Measurements from ENCODE around the gene BRMS1L. TPM values are rescaled to one million over a fixed set of nuclear protein-coding genes. Genes with fewer than 3 reads are reported as not detected.

BRMS1L gene
- total and polyA plus RNA-seq, 2 of the 13 experiments (the other 11 are each of a cell fraction or from before 2014, with no cell fraction given), result 21.1 to 23.8 TPM

DNA sequence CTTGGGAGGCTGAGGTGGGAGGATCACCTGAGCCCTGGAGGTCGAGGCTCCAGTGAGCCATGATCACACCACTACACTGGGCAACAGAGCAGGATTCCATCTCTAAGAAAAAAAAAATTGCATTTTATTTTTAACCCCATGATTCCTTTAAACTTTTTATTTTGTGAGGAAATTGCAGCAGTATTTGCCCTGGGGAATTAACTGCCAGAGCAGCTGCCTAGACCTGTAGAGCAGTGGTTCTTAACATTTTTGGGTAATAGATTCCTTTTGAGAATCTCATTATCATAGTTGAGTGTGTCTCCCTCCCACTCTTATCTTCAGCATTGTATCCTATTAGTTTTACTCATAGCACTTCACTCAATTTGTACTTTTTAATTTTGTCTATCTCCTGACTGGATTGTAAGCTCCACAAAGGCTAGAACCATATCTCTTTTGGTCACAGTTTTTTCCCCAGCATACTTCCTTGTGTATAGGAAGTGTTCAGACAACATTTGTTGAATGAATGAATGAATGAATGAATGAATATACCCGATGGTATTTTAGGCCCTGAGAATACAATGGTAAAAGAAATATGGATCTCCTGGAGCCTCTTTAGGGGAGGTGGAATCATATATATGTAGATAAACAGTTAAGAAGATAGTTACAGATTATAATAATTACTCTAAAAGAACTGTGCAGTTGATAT lies 40.6 kb downstream of the BRMS1L start:
- DNase-seq (ENCODE audit: low spot score) (no peak), FAIRE-seq (no peak), ATAC-seq (no peak)
- TF ChIP-seq RBM22 (optimal IDR thresholded peaks at IDR 0.05; ENCODE audit: low read length) (no peak), FLYWCH1 (CRISPR knock-in tag; IDR thresholded peaks at IDR 0.05) (no peak), IRF2 (CRISPR knock-in tag; IDR thresholded peaks at IDR 0.05) (no peak), ZNF24 (IDR thresholded peaks at IDR 0.05) (peak; percentile 84), ZNF569 (CRISPR knock-in tag; IDR thresholded peaks at IDR 0.05; ENCODE audit: borderline replicate concordance) (no peak)
- TF ChIP-seq, protein P1, sequence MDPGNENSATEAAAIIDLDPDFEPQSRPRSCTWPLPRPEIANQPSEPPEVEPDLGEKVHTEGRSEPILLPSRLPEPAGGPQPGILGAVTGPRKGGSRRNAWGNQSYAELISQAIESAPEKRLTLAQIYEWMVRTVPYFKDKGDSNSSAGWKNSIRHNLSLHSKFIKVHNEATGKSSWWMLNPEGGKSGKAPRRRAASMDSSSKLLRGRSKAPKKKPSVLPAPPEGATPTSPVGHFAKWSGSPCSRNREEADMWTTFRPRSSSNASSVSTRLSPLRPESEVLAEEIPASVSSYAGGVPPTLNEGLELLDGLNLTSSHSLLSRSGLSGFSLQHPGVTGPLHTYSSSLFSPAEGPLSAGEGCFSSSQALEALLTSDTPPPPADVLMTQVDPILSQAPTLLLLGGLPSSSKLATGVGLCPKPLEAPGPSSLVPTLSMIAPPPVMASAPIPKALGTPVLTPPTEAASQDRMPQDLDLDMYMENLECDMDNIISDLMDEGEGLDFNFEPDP (CRISPR knock-in tag; conservative IDR thresholded peaks at IDR 0.05), result 0 out of 2 replicates have a peak, but pooled peaks have one; percentile 30
- Histone ChIP-seq H3K27me3 (ENCODE audit: control insufficient read depth in 1 of 2, insufficient read depth in 2 of 2, low read length in 2 of 2) (no peaks in the 10 kb centered on the region), H3K27ac (ENCODE audit: extremely low read length, insufficient read depth, low read length) (no peak overlapping the region), H3K9ac (ENCODE audit: insufficient read depth, low read depth, low read length) (no peak overlapping the region), H2AFZ (ENCODE audit: low read length) (no peak overlapping the region), H4K20me1 (ENCODE audit: insufficient read depth, low read length) (no peaks in the 10 kb centered on the region), H3K4me3 (replicated peaks in 1 of 3; ENCODE audit: insufficient read depth in 1 of 3, low read depth in 2 of 3, low read length in 3 of 3) (no peak overlapping the region), H3K4me1 (ENCODE audit: insufficient read depth, low read length) (no peaks in the 10 kb centered on the region), H3K9me3 (ENCODE audit: low read length) (no peaks in the 10 kb centered on the region), H3K36me3 (replicated peaks in 1 of 2; ENCODE audit: control insufficient read depth in 1 of 2, insufficient read depth in 2 of 2, low read length in 2 of 2) (peaks cover 12 to 54% of the 10 kb centered on the region in 2 experiments), H3K79me2 (ENCODE audit: insufficient read depth, low read length) (no peaks in the 10 kb centered on the region), H3K4me2 (ENCODE audit: low read depth, low read length) (no peak overlapping the region)
- no TSS peak for BruUV-seq (replicated peaks)
- ChIA-PET CTCF (ENCODE audit: low intra/inter-chr PET ratio, low total read pairs) (no interaction called here), POLR2A (no interaction called here)
- intact Hi-C loops (cut with micrococcal nuclease; ENCODE audit: unreplicated experiment), result no loop called here
- in situ Hi-C loops (cut with HindIII; ENCODE audit: extremely low pct_ligation_motif_present, low pct_unique_long_range_greater_than_20kb), result loop anchor here (25.0 kb wide), 1 partner anchor 1971 kb away; no protein-coding TSS in a partner anchor
- whole genome bisulfite sequencing (ENCODE audit: low lambda C conversion rate), result 63% methylated on average over 2 of the region's 2 CpGs

DNA sequence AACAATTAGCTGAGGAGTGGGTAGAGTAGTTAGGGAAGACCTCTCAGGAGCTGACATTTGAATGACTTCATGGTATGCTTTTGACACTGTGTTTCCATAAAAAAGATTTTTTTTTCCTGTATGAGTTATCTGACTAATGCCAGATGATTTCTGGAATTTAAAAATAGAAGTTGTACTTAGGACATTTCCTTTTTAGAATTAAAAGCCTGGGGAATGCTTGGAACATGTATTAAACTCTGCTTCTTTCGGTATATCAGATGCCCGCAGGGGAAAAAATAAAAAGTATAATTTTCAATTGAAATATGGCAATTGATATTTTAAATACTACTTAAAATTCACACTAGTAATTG lies 41.1 kb downstream of the BRMS1L start:
- WGBS (ENCODE audit: low lambda C conversion rate), result 97% methylated on average over 2 of the region's 2 CpGs
- DNase-seq (ENCODE audit: low spot score) (no peak), FAIRE-seq (no peak), ATAC-seq (no peak)
- in situ Hi-C loops (cut with HindIII; ENCODE audit: extremely low pct_ligation_motif_present, low pct_unique_long_range_greater_than_20kb) (loop anchor here (25.0 kb wide), 1 partner anchor 1970 kb away; no protein-coding TSS in a partner anchor), intact Hi-C loops (cut with micrococcal nuclease; ENCODE audit: unreplicated experiment) (no loop called here)
- Histone ChIP-seq H3K9me3 (ENCODE audit: low read length) (no peaks in the 10 kb centered on the region), H3K36me3 (replicated peaks in 1 of 2; ENCODE audit: control insufficient read depth in 1 of 2, insufficient read depth in 2 of 2, low read length in 2 of 2) (peaks cover 12 to 54% of the 10 kb centered on the region in 2 experiments), H4K20me1 (ENCODE audit: insufficient read depth, low read length) (no peaks in the 10 kb centered on the region), H3K27me3 (ENCODE audit: control insufficient read depth in 1 of 2, insufficient read depth in 2 of 2, low read length in 2 of 2) (no peaks in the 10 kb centered on the region), H3K9ac (ENCODE audit: insufficient read depth, low read depth, low read length) (no peak overlapping the region), H3K79me2 (ENCODE audit: insufficient read depth, low read length) (no peaks in the 10 kb centered on the region), H3K4me1 (ENCODE audit: insufficient read depth, low read length) (no peaks in the 10 kb centered on the region), H3K4me2 (ENCODE audit: low read depth, low read length) (no peak overlapping the region), H3K27ac (ENCODE audit: extremely low read length, insufficient read depth, low read length) (no peak overlapping the region), H3K4me3 (replicated peaks in 1 of 3; ENCODE audit: insufficient read depth in 1 of 3, low read depth in 2 of 3, low read length in 3 of 3) (no peak overlapping the region), H2AFZ (ENCODE audit: low read length) (no peak overlapping the region)
- TF ChIP-seq ZNF451 (CRISPR knock-in tag; IDR thresholded peaks at IDR 0.05), result no peak
- no peak for TF ChIP-seq TAF15 (IDR thresholded peaks at IDR 0.05; ENCODE audit: low read depth, low read length, poor library complexity, severe bottlenecking)
- TF ChIP-seq, protein P2, sequence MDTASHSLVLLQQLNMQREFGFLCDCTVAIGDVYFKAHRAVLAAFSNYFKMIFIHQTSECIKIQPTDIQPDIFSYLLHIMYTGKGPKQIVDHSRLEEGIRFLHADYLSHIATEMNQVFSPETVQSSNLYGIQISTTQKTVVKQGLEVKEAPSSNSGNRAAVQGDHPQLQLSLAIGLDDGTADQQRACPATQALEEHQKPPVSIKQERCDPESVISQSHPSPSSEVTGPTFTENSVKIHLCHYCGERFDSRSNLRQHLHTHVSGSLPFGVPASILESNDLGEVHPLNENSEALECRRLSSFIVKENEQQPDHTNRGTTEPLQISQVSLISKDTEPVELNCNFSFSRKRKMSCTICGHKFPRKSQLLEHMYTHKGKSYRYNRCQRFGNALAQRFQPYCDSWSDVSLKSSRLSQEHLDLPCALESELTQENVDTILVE (CRISPR knock-in tag; IDR thresholded peaks at IDR 0.05), result no peak
- TF ChIP-seq, protein P3, sequence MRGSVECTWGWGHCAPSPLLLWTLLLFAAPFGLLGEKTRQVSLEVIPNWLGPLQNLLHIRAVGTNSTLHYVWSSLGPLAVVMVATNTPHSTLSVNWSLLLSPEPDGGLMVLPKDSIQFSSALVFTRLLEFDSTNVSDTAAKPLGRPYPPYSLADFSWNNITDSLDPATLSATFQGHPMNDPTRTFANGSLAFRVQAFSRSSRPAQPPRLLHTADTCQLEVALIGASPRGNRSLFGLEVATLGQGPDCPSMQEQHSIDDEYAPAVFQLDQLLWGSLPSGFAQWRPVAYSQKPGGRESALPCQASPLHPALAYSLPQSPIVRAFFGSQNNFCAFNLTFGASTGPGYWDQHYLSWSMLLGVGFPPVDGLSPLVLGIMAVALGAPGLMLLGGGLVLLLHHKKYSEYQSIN (CRISPR knock-in tag; IDR thresholded peaks at IDR 0.05; ENCODE audit: borderline replicate concordance), result no peak
- no peak for TF ChIP-seq ZNF343 (CRISPR knock-in tag; IDR thresholded peaks at IDR 0.05)
- TF ChIP-seq PLRG1 (conservative IDR thresholded peaks at IDR 0.05), result no peak
- no peak for TF ChIP-seq NFKBIZ (CRISPR knock-in tag; IDR thresholded peaks at IDR 0.05)
- no peak for TF ChIP-seq MXD4 (CRISPR knock-in tag; IDR thresholded peaks at IDR 0.05)
- TF ChIP-seq CEBPG (CRISPR knock-in tag; IDR thresholded peaks at IDR 0.05), result no peak
- CTCF ChIA-PET (ENCODE audit: low intra/inter-chr PET ratio, low total read pairs), result no interaction called here
- POLR2A ChIA-PET, result no interaction called here
- BruUV-seq (replicated peaks), result no TSS peak

Data from HepG2 (cell line).